ENCODE results near the gene FBLN1. TPM values are rescaled to one million over a fixed set of nuclear protein-coding genes. Genes with fewer than 3 reads are reported as not detected.

Gene FBLN1
- total and polyA plus RNA-seq, 2 of the 8 experiments (the other 6 are each of a cell fraction or from before 2014, with no cell fraction given): 159 to 168 TPM

GRCh38 chr22:45541382-45541979, 38.8 kb downstream of the FBLN1 start (continued):
- TF ChIP-seq EGR1 (IDR thresholded peaks at IDR 0.05; ENCODE audit: borderline replicate concordance, low read depth, low read length) (no peak), NANOG (IDR thresholded peaks at IDR 0.05; ENCODE audit: insufficient read depth, low read depth, low read length, poor library complexity, severe bottlenecking) (no peak)

Measured in H1 (cell line).